ENCODE data around the gene SHISA4. TPM values are rescaled to one million over a fixed set of nuclear protein-coding genes. Genes with fewer than 3 reads are reported as not detected.

SHISA4 gene
- total and polyA plus RNA-seq, 2 of the 8 experiments (the other 6 are each of a cell fraction or from before 2014, with no cell fraction given) = 7.8 to 28.9 TPM

- Histone ChIP-seq H3K23me2 (ENCODE audit: low read depth, low read length) (no peaks in the 10 kb centered on the region), H2BK120ac (replicated peaks; ENCODE audit: low read depth, low read length) (no peak overlapping the region), H3K4me2 (ENCODE audit: insufficient read depth in 1 of 2, low read depth in 2 of 2, low read length in 2 of 2) (no peak overlapping the region), H3K4ac (replicated peaks; ENCODE audit: insufficient read length, low read depth, low read length) (no peak overlapping the region), H2BK5ac (ENCODE audit: low read depth, low read length) (no peak overlapping the region), H2BK20ac (ENCODE audit: low read length) (no peak overlapping the region), H3K18ac (ENCODE audit: extremely low read depth, low read length) (no peak overlapping the region), H3K14ac (ENCODE audit: insufficient read length) (no peak overlapping the region), H4K91ac (replicated peaks; ENCODE audit: insufficient read length, low read length) (no peak overlapping the region), H3K27me3 (replicated peaks in 1 of 4; ENCODE audit: control insufficient read depth in 3 of 4, extremely low read depth in 1 of 4, insufficient read depth in 3 of 4, low read length in 3 of 4) (no peaks in the 10 kb centered on the region), H3K79me2 (ENCODE audit: control insufficient read depth in 1 of 2, insufficient read depth in 2 of 2, low read length in 2 of 2) (no peaks in the 10 kb centered on the region), H2AK5ac (ENCODE audit: low read depth, low read length) (no peak overlapping the region), H4K8ac (ENCODE audit: extremely low read depth, insufficient read depth, low read length) (no peak overlapping the region), H3K23ac (ENCODE audit: insufficient read length) (no peak overlapping the region), H2AFZ (ENCODE audit: low read length) (no peak overlapping the region), H3K56ac (replicated peaks; ENCODE audit: insufficient read length, low read depth, low read length) (no peak overlapping the region), H3K9me3 (ENCODE audit: insufficient read depth in 2 of 2, low read depth in 1 of 2, low read length in 1 of 2) (no peaks in the 10 kb centered on the region), H3K36me3 (ENCODE audit: control insufficient read depth in 2 of 4, insufficient read depth in 4 of 4, low read length in 3 of 4) (no peaks in the 10 kb centered on the region), H4K5ac (ENCODE audit: insufficient read length, low read depth, low read length) (no peak overlapping the region), H3K4me1 (replicated peaks in 1 of 4; ENCODE audit: control insufficient read depth in 3 of 4, insufficient read depth in 4 of 4, low read length in 3 of 4) (no peaks in the 10 kb centered on the region), H4K20me1 (replicated peaks in 1 of 2; ENCODE audit: control insufficient read depth in 1 of 2, insufficient read depth in 2 of 2, low read length in 2 of 2) (no peaks in the 10 kb centered on the region), H3K9ac (replicated peaks in 1 of 4; ENCODE audit: extremely low read depth in 1 of 4, low read depth in 3 of 4, low read length in 3 of 4) (no peak overlapping the region), H3K27ac (ENCODE audit: low read depth, low read length) (no peak overlapping the region), H3K4me3 (ENCODE audit: extremely low read depth in 1 of 4, insufficient read depth in 2 of 4, low read depth in 3 of 4, low read length in 4 of 4) (no peak overlapping the region), H2BK12ac (ENCODE audit: low read depth, low read length) (no peak overlapping the region), H2BK15ac (ENCODE audit: low read length) (no peak overlapping the region), H3K79me1 (ENCODE audit: low read depth, low read length) (no peaks in the 10 kb centered on the region)
- WGBS, 2 experiments (ENCODE audit: extremely low coverage in 1 of 2, insufficient coverage in 1 of 2, insufficient read length in 1 of 2, insufficient replicate concordance in 2 of 2, low coverage in 1 of 2, low lambda C conversion rate in 2 of 2, missing lambda C conversion rate in 1 of 2) = 85% methylated on average over 3 of the region's 3 CpGs; no CpG with 5 or more reads in 1 of the 2 experiments
- no peak for DNase-seq (ENCODE audit: low read depth in 1 of 2, low spot score in 2 of 2)
- FAIRE-seq = no peak
- ChIA-PET POLR2A (ENCODE audit: partially characterized antibody) (interaction anchor here (1.5 kb wide), 1 partner anchor 27 kb away, joined by 4 read pairs; the partner anchor contains the start of gene TIMM17A), CTCF (ENCODE audit: partially characterized antibody) (interaction anchor here (0.9 to 3.1 kb wide), 4 partner anchors 12 to 32 kb away, joined by 3 to 19 read pairs (median 6); no protein-coding TSS in a partner anchor)
- TF ChIP-seq KDM1A (IDR thresholded peaks at IDR 0.05; ENCODE audit: borderline replicate concordance, low read length) (no peak), JUN (IDR thresholded peaks at IDR 0.05; ENCODE audit: low read depth, low read length) (no peak), RBBP5 (IDR thresholded peaks at IDR 0.05; ENCODE audit: borderline replicate concordance, low read depth, low read length) (no peak), EZH2 (IDR thresholded peaks at IDR 0.05; ENCODE audit: low read depth, low read length, severe bottlenecking) (no peak), GTF2F1 (IDR thresholded peaks at IDR 0.05; ENCODE audit: borderline replicate concordance, low read depth, low read length) (no peak), BRCA1 (IDR thresholded peaks at IDR 0.05; ENCODE audit: low read depth, low read length) (no peak), SP2 (IDR thresholded peaks at IDR 0.05; ENCODE audit: low read length) (no peak), E2F6 (IDR thresholded peaks at IDR 0.05) (no peak), CBX5 (IDR thresholded peaks at IDR 0.05; ENCODE audit: low read depth, low read length) (no peak), SP1 (IDR thresholded peaks at IDR 0.05; ENCODE audit: low read depth, low read length) (no peak), PHF8 (conservative IDR thresholded peaks at IDR 0.05; ENCODE audit: low read depth, low read length) (no peak), EGR1 (IDR thresholded peaks at IDR 0.05; ENCODE audit: borderline replicate concordance, low read depth, low read length) (no peak), SUZ12 (IDR thresholded peaks at IDR 0.05; ENCODE audit: low read length) (no peak), KDM5A (IDR thresholded peaks at IDR 0.05; ENCODE audit: low read length) (no peak)
Measured at GRCh38 chr1:201928266-201928665, 39.6 kb downstream of the SHISA4 start.

Data from H1 (cell line).